ENCODE measurements around the gene SLC23A1.

Gene SLC23A1

GRCh38 chr5:139383275-139383992 lies at the start of gene SLC23A1:
Gene SLC23A1, minus strand, starts transcription at chr5:139383297. Its CDS starts 44 bp downstream, at chr5:139383253.
- H3K27ac Mint-ChIP-seq = peak within 1 kb of the TSS; percentile 97
- H3K36me3 Mint-ChIP-seq = peaks cover 13% of the 10 kb centered on the region
- H3K4me1 Mint-ChIP-seq = peaks cover 47% of the 10 kb centered on the region
- no peak for DNase-seq (ENCODE audit: low spot score in 2 of 2)
- H3K4me3 Mint-ChIP-seq = peak within 1 kb of the TSS; percentile 71
- ATAC-seq = no peak
- H3K9me3 Mint-ChIP-seq = no peaks in the 10 kb centered on the region

- Mint-ChIP-seq H3K9me3 (no peaks in the 10 kb centered on the region), H3K4me3 (no peak overlapping the region), H3K4me1 (no peaks in the 10 kb centered on the region), H3K36me3 (peaks cover 65% of the 10 kb centered on the region), H3K27ac (no peak overlapping the region)
- no peak for ATAC-seq
- DNase-seq (ENCODE audit: low spot score in 2 of 2) = no peak
Measured at GRCh38 chr5:139431706-139432105, 48.6 kb upstream of the SLC23A1 start.

GRCh38 chr5:139430015-139430414 lies 46.9 kb upstream of the SLC23A1 start:
- no peak for DNase-seq (ENCODE audit: low spot score in 2 of 2)
- ATAC-seq = no peak
- Mint-ChIP-seq H3K4me1 (no peaks in the 10 kb centered on the region), H3K27ac (peak overlapping the region; percentile 26), H3K9me3 (no peaks in the 10 kb centered on the region), H3K36me3 (peaks cover 60% of the 10 kb centered on the region), H3K4me3 (no peak overlapping the region)

GRCh38 chr5:139426203-139426885 lies 43.2 kb upstream of the SLC23A1 start:
- no peak for ATAC-seq
- Mint-ChIP-seq H3K9me3 (no peaks in the 10 kb centered on the region), H3K27ac (no peak overlapping the region), H3K36me3 (peaks cover 81% of the 10 kb centered on the region), H3K4me3 (no peak overlapping the region), H3K4me1 (peaks cover 7% of the 10 kb centered on the region)
- no peak for DNase-seq (ENCODE audit: low spot score in 2 of 2)

GRCh38 chr5:139425497-139425896 lies 42.4 kb upstream of the SLC23A1 start:
- ATAC-seq (no peak), DNase-seq (ENCODE audit: low spot score in 2 of 2) (no peak)
- Mint-ChIP-seq H3K4me3 (no peak overlapping the region), H3K9me3 (no peaks in the 10 kb centered on the region), H3K4me1 (peaks cover 7% of the 10 kb centered on the region), H3K27ac (no peak overlapping the region), H3K36me3 (peaks cover 90% of the 10 kb centered on the region)

- ATAC-seq (peak; percentile 92), DNase-seq (ENCODE audit: low spot score in 2 of 2) (peak in 1 of 2 donors; percentile 73)
- H3K27ac Mint-ChIP-seq = no peak overlapping the region
- peaks cover 7% of the 10 kb centered on the region for H3K4me1 Mint-ChIP-seq
- no peak overlapping the region for H3K4me3 Mint-ChIP-seq
- H3K36me3 Mint-ChIP-seq = peaks cover 96% of the 10 kb centered on the region
- no peaks in the 10 kb centered on the region for H3K9me3 Mint-ChIP-seq
Measured at GRCh38 chr5:139422307-139422893, 39.3 kb upstream of the SLC23A1 start.

GRCh38 chr5:139419226-139420192 lies 36.4 kb upstream of the SLC23A1 start:
- H3K36me3 Mint-ChIP-seq = peaks cover 92% of the 10 kb centered on the region
- H3K9me3 Mint-ChIP-seq = no peaks in the 10 kb centered on the region
- H3K4me1 Mint-ChIP-seq = peaks cover 30% of the 10 kb centered on the region
- DNase-seq (ENCODE audit: low spot score in 2 of 2) = no peak
- ATAC-seq = no peak
- no peak overlapping the region for H3K4me3 Mint-ChIP-seq
- H3K27ac Mint-ChIP-seq = peak overlapping the region; percentile 2

- ATAC-seq (no peak), DNase-seq (ENCODE audit: low spot score in 2 of 2) (no peak)
- peaks cover 88% of the 10 kb centered on the region for H3K36me3 Mint-ChIP-seq
- H3K4me3 Mint-ChIP-seq = no peak overlapping the region
- H3K9me3 Mint-ChIP-seq = no peaks in the 10 kb centered on the region
- peak overlapping the region; percentile 2 for H3K27ac Mint-ChIP-seq
- peaks cover 37% of the 10 kb centered on the region for H3K4me1 Mint-ChIP-seq
Measured at GRCh38 chr5:139418793-139419192, 35.7 kb upstream of the SLC23A1 start.

GRCh38 chr5:139417214-139417613 lies 34.1 kb upstream of the SLC23A1 start:
- peak; percentile 14 for ATAC-seq
- no peak overlapping the region for H3K4me3 Mint-ChIP-seq
- H3K9me3 Mint-ChIP-seq = no peaks in the 10 kb centered on the region
- peaks cover 47% of the 10 kb centered on the region for H3K4me1 Mint-ChIP-seq
- H3K27ac Mint-ChIP-seq = peak overlapping the region; percentile 90
- DNase-seq (ENCODE audit: low spot score in 2 of 2) = no peak
- H3K36me3 Mint-ChIP-seq = peaks cover 84% of the 10 kb centered on the region

- Mint-ChIP-seq H3K9me3 (no peaks in the 10 kb centered on the region), H3K4me1 (peaks cover 44% of the 10 kb centered on the region), H3K27ac (peak overlapping the region; percentile 90), H3K4me3 (peak overlapping the region; percentile 54), H3K36me3 (peaks cover 78% of the 10 kb centered on the region)
- ATAC-seq (no peak), DNase-seq (ENCODE audit: low spot score in 2 of 2) (no peak)
Measured at GRCh38 chr5:139416651-139417050, 33.6 kb upstream of the SLC23A1 start.

- Mint-ChIP-seq H3K36me3 (peaks cover 70% of the 10 kb centered on the region), H3K9me3 (no peaks in the 10 kb centered on the region), H3K4me1 (peaks cover 44% of the 10 kb centered on the region), H3K4me3 (peak overlapping the region; percentile 54), H3K27ac (peak overlapping the region; percentile 90)
- no peak for DNase-seq (ENCODE audit: low spot score in 2 of 2)
- no peak for ATAC-seq
Measured at GRCh38 chr5:139415869-139416268, 32.8 kb upstream of the SLC23A1 start.

GRCh38 chr5:139415221-139415861 lies 32.2 kb upstream of the SLC23A1 start:
- no peaks in the 10 kb centered on the region for H3K9me3 Mint-ChIP-seq
- DNase-seq (ENCODE audit: low spot score in 2 of 2) (peak in 1 of 2 donors; percentile 64), ATAC-seq (peak; percentile 89)
- H3K36me3 Mint-ChIP-seq = peaks cover 65% of the 10 kb centered on the region
- peak overlapping the region; percentile 90 for H3K27ac Mint-ChIP-seq
- H3K4me1 Mint-ChIP-seq = peaks cover 44% of the 10 kb centered on the region
- H3K4me3 Mint-ChIP-seq = peak overlapping the region; percentile 54

GRCh38 chr5:139414581-139415130 lies 31.6 kb upstream of the SLC23A1 start:
- ATAC-seq = peak; percentile 9
- peak overlapping the region; percentile 90 for H3K27ac Mint-ChIP-seq
- peaks cover 58% of the 10 kb centered on the region for H3K36me3 Mint-ChIP-seq
- H3K9me3 Mint-ChIP-seq = no peaks in the 10 kb centered on the region
- DNase-seq (ENCODE audit: low spot score in 2 of 2) = no peak
- H3K4me3 Mint-ChIP-seq = peak overlapping the region; percentile 54
- peaks cover 44% of the 10 kb centered on the region for H3K4me1 Mint-ChIP-seq

- DNase-seq (ENCODE audit: low spot score in 2 of 2) = no peak
- Mint-ChIP-seq H3K4me3 (peak overlapping the region; percentile 54), H3K27ac (peak overlapping the region; percentile 90), H3K36me3 (peaks cover 51% of the 10 kb centered on the region), H3K4me1 (peaks cover 44% of the 10 kb centered on the region), H3K9me3 (no peaks in the 10 kb centered on the region)
- ATAC-seq = peak; percentile 40
Measured at GRCh38 chr5:139413963-139414362, 30.9 kb upstream of the SLC23A1 start.

All from stimulated activated effector memory CD8-positive, alpha-beta T cell treated with anti-CD3 and anti-CD28 coated beads, Interleukin-12 subunit alpha, Interleukin-12 subunit beta, amount 100 ng/mL, for 72 hours (primary cell).